Nephron progenitor cell (in vitro differentiated cells): Measurements from ENCODE around the gene PGLYRP4.

Source experiments
- DNase-seq: peaks from one replicate; pipeline ENCODE4 v3.0.0; 2021
- H3K27ac Mint-ChIP-seq: 2 replicates; pipeline ENCODE4 v1.8.0; 2021; ENCODE audit warnings: mild to moderate bottlenecking, moderate library complexity, mixed read lengths
- H3K27me3 Mint-ChIP-seq: 2 replicates; pipeline ENCODE4 v1.8.0; 2021; ENCODE audit warnings: mild to moderate bottlenecking, low read depth, mixed read lengths; ENCODE audit not compliant: poor library complexity
- H3K36me3 Mint-ChIP-seq: 2 replicates; pipeline ENCODE4 v1.8.0; 2021; ENCODE audit warnings: low read depth, mixed read lengths
- H3K4me1 Mint-ChIP-seq: 2 replicates; pipeline ENCODE4 v1.8.0; 2021; ENCODE audit warnings: mixed read lengths
- H3K4me3 Mint-ChIP-seq: 2 replicates; pipeline ENCODE4 v1.8.0; 2021; ENCODE audit warnings: mild to moderate bottlenecking, moderate library complexity, mixed read lengths
- H3K9me3 Mint-ChIP-seq: 2 replicates; pipeline ENCODE4 v1.8.0; 2021; ENCODE audit warnings: mild to moderate bottlenecking, moderate library complexity, mixed read lengths
- TF ChIP-seq, protein P1 (sequence below): fragments of 200-600 bp; sonication (generic); IDR thresholded peaks from 2 replicates; pipeline ENCODE4 v1.5.0; 2021; ENCODE audit warnings: antibody characterized with exemption

The PGLYRP4 gene

DNA sequence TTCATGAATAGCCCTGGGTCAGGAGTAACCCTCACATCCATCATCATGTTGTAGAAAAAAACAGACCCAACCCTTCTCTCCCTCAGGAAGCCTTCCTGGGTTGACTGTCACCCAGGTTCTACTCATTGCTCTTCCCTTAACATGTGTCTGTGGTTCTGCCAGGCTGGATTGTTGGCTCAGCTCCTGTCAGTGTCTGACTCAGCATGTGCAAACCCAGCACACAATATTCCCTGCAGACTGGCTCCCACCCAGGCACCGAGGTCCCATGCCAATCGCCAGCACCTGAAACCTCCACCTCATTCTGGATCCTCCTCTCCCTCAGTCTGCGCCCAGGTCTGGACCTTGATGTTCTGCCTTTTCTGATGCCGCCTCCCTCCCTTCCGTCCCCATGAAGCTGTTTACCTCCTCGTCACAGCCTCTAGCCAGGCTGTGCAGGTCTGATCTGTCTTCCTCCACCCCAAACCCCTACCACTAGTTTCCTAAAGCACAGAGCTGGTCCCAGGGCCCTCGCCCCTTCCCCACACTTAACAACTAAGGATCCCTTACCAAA is 46.6 kb upstream of the PGLYRP4 start:
- H3K4me3 Mint-ChIP-seq, result no peak overlapping the region
- H3K36me3 Mint-ChIP-seq, result no peaks in the 10 kb centered on the region
- TF ChIP-seq, protein P1, sequence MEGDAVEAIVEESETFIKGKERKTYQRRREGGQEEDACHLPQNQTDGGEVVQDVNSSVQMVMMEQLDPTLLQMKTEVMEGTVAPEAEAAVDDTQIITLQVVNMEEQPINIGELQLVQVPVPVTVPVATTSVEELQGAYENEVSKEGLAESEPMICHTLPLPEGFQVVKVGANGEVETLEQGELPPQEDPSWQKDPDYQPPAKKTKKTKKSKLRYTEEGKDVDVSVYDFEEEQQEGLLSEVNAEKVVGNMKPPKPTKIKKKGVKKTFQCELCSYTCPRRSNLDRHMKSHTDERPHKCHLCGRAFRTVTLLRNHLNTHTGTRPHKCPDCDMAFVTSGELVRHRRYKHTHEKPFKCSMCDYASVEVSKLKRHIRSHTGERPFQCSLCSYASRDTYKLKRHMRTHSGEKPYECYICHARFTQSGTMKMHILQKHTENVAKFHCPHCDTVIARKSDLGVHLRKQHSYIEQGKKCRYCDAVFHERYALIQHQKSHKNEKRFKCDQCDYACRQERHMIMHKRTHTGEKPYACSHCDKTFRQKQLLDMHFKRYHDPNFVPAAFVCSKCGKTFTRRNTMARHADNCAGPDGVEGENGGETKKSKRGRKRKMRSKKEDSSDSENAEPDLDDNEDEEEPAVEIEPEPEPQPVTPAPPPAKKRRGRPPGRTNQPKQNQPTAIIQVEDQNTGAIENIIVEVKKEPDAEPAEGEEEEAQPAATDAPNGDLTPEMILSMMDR, result no peak
- H3K27me3 Mint-ChIP-seq, result peaks cover 14% of the 10 kb centered on the region
- peaks cover 3% of the 10 kb centered on the region for H3K9me3 Mint-ChIP-seq
- DNase-seq, result no peak
- H3K4me1 Mint-ChIP-seq, result no peaks in the 10 kb centered on the region
- no peak overlapping the region for H3K27ac Mint-ChIP-seq

DNA sequence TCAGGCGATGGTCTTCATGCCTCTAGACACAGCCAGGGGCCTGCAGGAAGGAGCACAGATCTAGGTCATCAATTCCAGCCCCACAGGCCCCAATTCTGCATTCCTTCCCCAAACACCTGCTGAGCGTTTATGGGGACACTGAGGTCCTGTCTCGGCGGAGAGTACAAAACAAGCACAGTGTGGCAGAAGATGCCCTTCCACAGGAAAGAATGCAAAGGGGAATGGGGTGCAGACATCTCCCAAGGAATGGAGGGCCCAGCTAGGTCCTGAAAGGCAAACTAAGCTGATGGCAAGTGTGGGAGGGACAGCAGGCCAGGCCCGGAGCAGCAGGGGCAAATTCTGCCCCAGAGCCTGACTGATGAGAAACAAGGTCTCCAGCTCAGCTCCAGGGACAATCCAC is 45.8 kb upstream of the PGLYRP4 start:
- peaks cover 10% of the 10 kb centered on the region for H3K27me3 Mint-ChIP-seq
- TF ChIP-seq, protein P1, result no peak
- DNase-seq, result no peak
- H3K27ac Mint-ChIP-seq, result no peak overlapping the region
- peaks cover 2% of the 10 kb centered on the region for H3K9me3 Mint-ChIP-seq
- H3K4me3 Mint-ChIP-seq, result no peak overlapping the region
- H3K4me1 Mint-ChIP-seq, result no peaks in the 10 kb centered on the region
- H3K36me3 Mint-ChIP-seq, result no peaks in the 10 kb centered on the region

DNA sequence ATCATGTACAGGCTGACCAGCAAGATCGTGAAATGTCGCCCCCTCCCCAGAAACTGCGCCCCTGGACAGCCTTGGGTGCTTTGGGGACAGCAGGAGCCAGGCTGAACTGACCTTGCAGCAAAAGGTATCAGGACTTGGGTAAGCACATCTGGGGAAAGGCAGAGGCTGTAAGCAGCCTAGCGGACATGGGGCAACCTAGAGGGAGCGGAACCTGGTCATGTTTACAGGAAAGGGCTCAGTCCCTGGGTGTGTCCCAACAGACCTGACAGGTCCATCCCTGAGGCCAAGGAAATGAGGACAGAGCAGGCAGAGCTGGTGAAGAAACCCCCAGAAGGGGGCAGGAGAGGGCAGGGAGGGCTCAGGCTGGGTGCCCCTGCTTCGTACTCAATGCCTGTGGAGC is 45.3 kb upstream of the PGLYRP4 start:
- no peaks in the 10 kb centered on the region for H3K36me3 Mint-ChIP-seq
- DNase-seq, result no peak
- no peak overlapping the region for H3K4me3 Mint-ChIP-seq
- H3K4me1 Mint-ChIP-seq, result no peaks in the 10 kb centered on the region
- peaks cover 10% of the 10 kb centered on the region for H3K27me3 Mint-ChIP-seq
- TF ChIP-seq, protein P1, result no peak
- H3K27ac Mint-ChIP-seq, result no peak overlapping the region
- no peaks in the 10 kb centered on the region for H3K9me3 Mint-ChIP-seq

DNA sequence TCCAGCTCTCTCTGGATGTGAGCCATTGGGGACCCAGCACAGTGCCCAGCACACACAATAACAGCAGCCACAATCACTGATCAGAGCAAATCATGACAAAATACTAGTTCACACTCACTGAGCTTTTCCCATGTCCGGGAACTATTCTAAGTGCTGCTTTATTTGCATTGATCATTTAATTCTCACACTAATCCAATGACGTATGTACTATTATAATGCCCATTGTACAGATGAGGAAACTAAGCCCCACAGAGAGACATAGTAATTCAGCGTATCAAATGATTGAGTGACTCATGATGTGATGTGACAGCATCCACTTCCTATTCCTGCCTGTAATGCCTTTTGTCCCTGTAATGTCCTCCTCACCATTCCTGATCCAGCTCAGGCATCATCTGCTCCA is 44.2 kb upstream of the PGLYRP4 start:
- DNase-seq, result no peak
- Mint-ChIP-seq H3K27me3 (peaks cover 9% of the 10 kb centered on the region), H3K36me3 (no peaks in the 10 kb centered on the region), H3K4me3 (no peak overlapping the region), H3K9me3 (no peaks in the 10 kb centered on the region), H3K27ac (no peak overlapping the region), H3K4me1 (no peaks in the 10 kb centered on the region)
- TF ChIP-seq, protein P1, result no peak

GRCh38 chr1:153392258-153392657 is 43.6 kb upstream of the PGLYRP4 start:
- no peaks in the 10 kb centered on the region for H3K4me1 Mint-ChIP-seq
- H3K27me3 Mint-ChIP-seq, result peaks cover 10% of the 10 kb centered on the region
- no peak overlapping the region for H3K4me3 Mint-ChIP-seq
- no peak overlapping the region for H3K27ac Mint-ChIP-seq
- no peak for DNase-seq
- no peaks in the 10 kb centered on the region for H3K9me3 Mint-ChIP-seq
- H3K36me3 Mint-ChIP-seq, result no peaks in the 10 kb centered on the region
- TF ChIP-seq, protein P1, result no peak

DNA sequence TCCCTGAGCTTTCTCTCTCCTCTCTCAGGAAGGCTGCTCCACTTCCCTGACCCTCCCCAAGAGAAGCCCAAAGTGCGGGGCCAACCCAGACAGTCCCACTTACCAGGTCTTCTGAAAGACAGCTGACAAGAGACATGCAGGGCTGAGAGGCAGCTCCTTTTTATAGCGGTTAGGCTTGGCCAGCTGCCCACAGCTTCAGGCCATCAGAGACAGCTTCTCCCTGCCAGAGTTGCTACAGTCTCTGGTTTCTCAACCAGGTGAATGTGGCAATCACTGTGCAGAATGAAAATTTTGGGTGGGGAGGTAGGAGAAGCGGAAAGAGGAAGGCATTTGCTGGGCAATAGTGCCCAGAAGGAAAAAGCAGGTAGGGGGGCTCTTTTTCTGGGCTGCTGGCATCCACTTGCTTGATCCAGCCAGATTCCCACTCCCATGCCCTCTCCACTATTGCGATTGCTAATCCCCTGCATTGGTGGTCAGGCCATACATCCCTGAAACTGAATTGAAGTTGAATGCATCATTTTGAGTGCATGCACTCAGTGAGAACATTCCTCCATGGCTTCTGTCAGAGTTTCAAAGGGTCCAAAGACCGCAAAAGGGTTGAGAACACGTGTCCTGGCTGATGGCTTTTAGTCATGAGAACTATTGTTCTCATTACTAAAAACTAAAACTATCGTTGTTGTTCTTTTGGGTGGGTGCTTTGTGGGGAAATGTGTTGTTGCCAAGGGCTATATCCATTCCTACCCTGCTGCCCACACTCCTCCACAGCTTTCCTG is 42.5 kb upstream of the PGLYRP4 start, which contains the start of gene S100A8:
Gene S100A8 (minus strand): TSS at position 136 of the 773 bp plus-strand sequence. CDS start 538 bp downstream, outside the sequence.
- Mint-ChIP-seq H3K4me3 (no peak within 1 kb of the TSS), H3K36me3 (no peaks in the 10 kb centered on the region), H3K27ac (no peak within 1 kb of the TSS), H3K4me1 (no peaks in the 10 kb centered on the region), H3K27me3 (peaks cover 12% of the 10 kb centered on the region), H3K9me3 (no peaks in the 10 kb centered on the region)
- no peak for DNase-seq
- TF ChIP-seq, protein P1, result no peak
